Measurements from ENCODE around the gene AGBL4.

AGBL4 gene

GRCh38 chr1:48746906-48747305 is 1276.8 kb downstream of the AGBL4 start:
- DNase-seq = no peak

GRCh38 chr1:48744032-48744431 is 1279.7 kb downstream of the AGBL4 start:
- DNase-seq = no peak

- DNase-seq = no peak
These were observed 1280.3 kb downstream of the AGBL4 start for GRCh38 chr1:48743480-48743879.

- DNase-seq = no peak
These were observed 1282.4 kb downstream of the AGBL4 start for GRCh38 chr1:48741380-48741779.

GRCh38 chr1:48740621-48741020 is 1283.1 kb downstream of the AGBL4 start:
- DNase-seq = no peak

- DNase-seq = no peak
These were observed 1284.7 kb downstream of the AGBL4 start for GRCh38 chr1:48739091-48739490.

- no peak for DNase-seq
These were observed 1285.4 kb downstream of the AGBL4 start for GRCh38 chr1:48738356-48738755.

- DNase-seq = no peak
These were observed 1288.0 kb downstream of the AGBL4 start for GRCh38 chr1:48735796-48736195.

GRCh38 chr1:48730164-48730910 is 1293.4 kb downstream of the AGBL4 start:
- DNase-seq = no peak

GRCh38 chr1:48728584-48728983 is 1295.2 kb downstream of the AGBL4 start:
- no peak for DNase-seq

- no peak for DNase-seq
These were observed 1297.1 kb downstream of the AGBL4 start for GRCh38 chr1:48726557-48727215.

- no peak for DNase-seq
These were observed 1297.6 kb downstream of the AGBL4 start for GRCh38 chr1:48726139-48726538.

- DNase-seq = no peak
These were observed 1298.3 kb downstream of the AGBL4 start for GRCh38 chr1:48725341-48726046.

GRCh38 chr1:48720929-48721328 is 1302.8 kb downstream of the AGBL4 start:
- no peak for DNase-seq

- DNase-seq = no peak
These were observed 1305.0 kb downstream of the AGBL4 start for GRCh38 chr1:48718705-48719104.

- DNase-seq = no peak
These were observed 1305.6 kb downstream of the AGBL4 start for GRCh38 chr1:48718116-48718630.

GRCh38 chr1:48717082-48717481 is 1306.7 kb downstream of the AGBL4 start:
- no peak for DNase-seq

GRCh38 chr1:48715921-48716320 is 1307.8 kb downstream of the AGBL4 start:
- no peak for DNase-seq

- no peak for DNase-seq
These were observed 1312.8 kb downstream of the AGBL4 start for GRCh38 chr1:48710915-48711314.

- DNase-seq = no peak
These were observed 1313.4 kb downstream of the AGBL4 start for GRCh38 chr1:48710318-48710717.

- DNase-seq = no peak
These were observed 1319.0 kb downstream of the AGBL4 start for GRCh38 chr1:48704736-48705135.

GRCh38 chr1:48701445-48701844 is 1322.3 kb downstream of the AGBL4 start:
- no peak for DNase-seq

GRCh38 chr1:48697066-48697707 is 1326.6 kb downstream of the AGBL4 start:
- DNase-seq = peak; percentile 40

Measured in NK-92 treated with Interleukin-12 subunit alpha and Interleukin-12 subunit beta, amount 100 ng/mL, for 24 hours (cell line).